DMS53 treated with DMSO at 0.1 percent for 48 hours (cell line): ENCODE results near the gene PIANP.
A peak's percentile ranks its signal among the peaks of the same experiment; 100 is the strongest.

Source experiments
- DNase-seq: peaks from one replicate; lab custom pipeline; 2025; ENCODE audit not compliant: unreplicated experiment; lab: John Stamatoyannopoulos, UW

Gene PIANP

GRCh38 chr12:6672143-6672542 lies 28.5 kb downstream of the PIANP start:
- no peak for DNase-seq

- peak; percentile 35 for DNase-seq
Measured at GRCh38 chr12:6667559-6668210, 32.9 kb downstream of the PIANP start.

GRCh38 chr12:6666211-6666610 lies 34.4 kb downstream of the PIANP start:
- DNase-seq = no peak

GRCh38 chr12:6664902-6665301 lies 35.7 kb downstream of the PIANP start:
- DNase-seq = no peak

- peak; percentile 100 for DNase-seq
Measured at GRCh38 chr12:6662906-6663742, 37.5 kb downstream of the PIANP start, which contains the start of gene ING4. ING4 (minus strand) TSS chr12:6663119; CDS start chr12:6663101, 18 bp downstream.

GRCh38 chr12:6662602-6662905 lies 38.1 kb downstream of the PIANP start:
- DNase-seq = no peak

GRCh38 chr12:6653987-6654386 lies 46.6 kb downstream of the PIANP start:
- no peak for DNase-seq

- no peak for DNase-seq
Measured at GRCh38 chr12:6653342-6653741, 47.3 kb downstream of the PIANP start.

GRCh38 chr12:6652391-6652790 lies 48.2 kb downstream of the PIANP start:
- DNase-seq = no peak

DNA sequence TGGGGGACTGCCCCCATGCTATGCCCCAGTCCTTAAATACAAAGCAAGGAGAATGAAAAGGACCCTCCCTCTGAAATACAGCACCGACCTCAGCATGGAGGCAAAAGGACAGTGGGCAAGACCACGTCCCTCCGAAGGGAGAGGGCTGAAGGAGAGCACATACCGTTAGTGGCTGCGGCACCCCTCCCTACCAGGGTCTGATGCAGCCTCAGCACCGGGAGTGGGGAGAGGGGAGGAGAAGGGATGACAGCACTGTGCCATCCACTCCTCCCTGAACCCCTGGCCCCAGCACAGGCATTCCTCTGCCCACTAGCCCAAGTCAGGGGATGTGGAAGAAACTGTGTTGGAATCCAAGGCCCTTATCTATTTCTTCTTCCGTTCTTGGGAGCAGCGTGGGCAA lies 49.8 kb downstream of the PIANP start:
- DNase-seq = no peak

DNA sequence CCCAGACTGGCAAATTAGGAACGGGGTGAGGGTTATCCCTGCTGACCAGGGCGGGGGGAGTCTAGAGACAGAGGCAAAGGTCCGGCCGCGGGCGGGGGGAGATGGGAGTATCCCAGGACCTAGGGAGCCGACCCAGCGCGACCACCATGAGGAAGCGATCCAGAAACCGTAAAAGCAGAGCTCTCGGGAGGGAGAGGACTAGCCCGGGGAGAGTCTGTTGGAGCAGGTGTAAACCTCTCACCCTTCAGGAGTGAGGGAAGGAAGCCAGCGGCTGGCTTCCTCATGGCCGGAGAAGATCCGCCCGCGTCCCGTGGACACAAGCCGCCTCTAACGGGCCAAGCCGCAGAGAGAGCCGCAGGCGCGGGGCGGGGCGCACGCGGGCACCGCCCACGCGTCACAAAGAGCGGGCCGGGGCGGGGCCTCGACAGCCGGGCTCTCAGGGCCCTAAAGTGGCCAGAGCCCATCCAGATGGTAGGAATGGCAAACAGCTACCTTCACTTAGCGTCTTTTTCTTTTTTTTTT lies 53.5 kb downstream of the PIANP start, which contains the start of gene ACRBP:
ACRBP (minus strand) TSS at position 350 of the 522 bp plus-strand sequence; CDS start at position 284, 66 bp downstream.
- DNase-seq = peak; percentile 39

DNA sequence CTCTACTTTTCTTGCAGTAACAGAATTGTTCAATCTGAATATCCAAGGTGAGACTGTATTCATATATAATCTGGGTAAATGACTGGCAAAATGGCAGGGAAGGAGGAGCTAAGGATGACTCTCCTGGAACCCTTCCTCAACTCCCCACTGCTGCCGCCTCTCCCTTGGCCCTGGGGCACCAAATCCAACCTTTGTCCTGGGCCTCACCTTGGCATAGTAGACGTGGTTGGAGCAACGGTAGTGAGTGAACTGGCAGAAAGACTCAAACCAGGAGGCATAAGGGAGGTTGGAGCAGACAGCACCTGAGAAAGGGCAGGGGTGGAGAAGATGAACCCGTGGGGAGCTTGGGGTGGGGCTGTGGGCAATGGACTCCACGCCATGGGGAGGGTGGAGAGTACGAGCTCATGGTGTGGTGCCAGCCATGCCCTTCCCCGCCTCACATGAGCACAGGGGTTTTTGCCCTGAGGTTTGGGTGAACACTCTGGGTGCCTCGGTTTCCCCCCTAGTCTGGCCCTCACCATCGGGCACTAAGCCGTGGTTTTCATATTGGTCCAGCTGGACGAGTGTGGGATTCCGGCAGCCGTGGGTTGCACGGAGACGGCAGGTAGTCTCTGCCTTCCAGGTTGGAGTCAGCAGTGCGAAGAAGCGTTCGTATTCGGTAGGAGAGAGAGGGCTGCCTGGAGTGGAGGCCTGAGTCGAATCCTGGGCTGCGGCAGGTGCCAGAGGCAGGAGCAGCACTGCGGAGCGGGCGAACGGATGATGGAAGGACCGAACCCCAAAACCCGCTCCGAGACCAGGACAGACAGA lies 54.1 kb downstream of the PIANP start:
- DNase-seq = no peak

GRCh38 chr12:6644903-6645302 lies 55.7 kb downstream of the PIANP start:
- DNase-seq = no peak

DNA sequence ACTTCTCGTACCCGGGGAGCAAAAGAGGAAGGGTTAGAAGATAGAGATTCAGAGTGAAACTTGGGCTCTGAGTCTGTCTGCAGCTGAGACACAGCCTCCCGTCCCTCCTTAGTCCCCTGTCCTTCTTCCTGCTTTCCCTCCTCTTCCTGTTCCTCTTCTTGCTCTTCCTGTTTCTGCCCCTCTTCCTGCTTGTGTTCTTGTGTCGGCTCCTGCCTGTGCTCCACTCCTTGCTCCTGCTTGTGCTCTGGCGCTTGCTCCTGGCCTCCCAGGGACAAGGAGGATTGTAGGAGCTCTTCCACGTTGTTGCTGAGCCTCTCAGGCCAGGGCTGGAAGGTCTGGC lies 56.4 kb downstream of the PIANP start:
- no peak for DNase-seq
